Lower lobe of right lung (tissue), 2 donors: ENCODE data around the gene TCEA3. TPM values are rescaled to one million over a fixed set of nuclear protein-coding genes. Genes with fewer than 3 reads are reported as not detected.
"Not testable (repeated sequence)": the region's sequence is repeated elsewhere in the genome, so short reads cannot be mapped to it uniquely, and the experiment has no call there.

Experiments
- ATAC-seq, 2 donors: fragments of 200-7000 bp; cut with Tn5 transposase; one replicate each; pipeline ENCODE4 v1.9.1; 2020 to 2022; ENCODE audit warnings: mild to moderate bottlenecking in 2 of 2, moderate library complexity in 2 of 2
- DNase-seq: peaks from one replicate; pipeline ENCODE4 v3.0.0-alpha.2; 2020
- H3K27ac ChIP-seq: fragments of 200-600 bp; one replicate; pipeline ENCODE4 v1.8.0; 2022
- H3K27me3 ChIP-seq: fragments of 200-600 bp; one replicate; pipeline ENCODE4 v1.8.0; 2022; ENCODE audit warnings: low read depth
- H3K36me3 ChIP-seq: fragments of 200-600 bp; one replicate; pipeline ENCODE4 v1.8.0; 2022; ENCODE audit warnings: mild to moderate bottlenecking
- H3K4me1 ChIP-seq: fragments of 200-600 bp; one replicate; pipeline ENCODE4 v1.8.0; 2022
- H3K4me3 ChIP-seq: fragments of 200-600 bp; one replicate; pipeline ENCODE4 v1.8.0; 2022; ENCODE audit warnings: mild to moderate bottlenecking
- H3K9me3 ChIP-seq: fragments of 200-600 bp; one replicate; pipeline ENCODE4 v1.8.0; 2022
- CTCF ChIP-seq: fragments of 200-600 bp; IDR thresholded peaks from one replicate; pipeline ENCODE4 v1.8.0; 2022; ENCODE audit warnings: antibody characterized with exemption, mild to moderate bottlenecking
- intact Hi-C: fragments of 100-400 bp; cut with DNase I; formaldehyde crosslinking; loops from one replicate; pipeline ENCODE4 v1.11.0; 2022
- total RNA-seq: library from RNA; stranded (reverse); fragmentation: NEBNext Ultra II Directional; extraction: Animal tissue kit (Norgen Biotek cat#: 25700); gene quantifications from one replicate; pipeline ENCODE4 v1.2.1, GENCODE V29; 2021
- donor health status: DM: no; HTN: yes; CAD: no; lungs with severe emphysema.

TCEA3 gene
- total RNA-seq, 1 donor from 2014 or later, result 41.9 TPM

DNA sequence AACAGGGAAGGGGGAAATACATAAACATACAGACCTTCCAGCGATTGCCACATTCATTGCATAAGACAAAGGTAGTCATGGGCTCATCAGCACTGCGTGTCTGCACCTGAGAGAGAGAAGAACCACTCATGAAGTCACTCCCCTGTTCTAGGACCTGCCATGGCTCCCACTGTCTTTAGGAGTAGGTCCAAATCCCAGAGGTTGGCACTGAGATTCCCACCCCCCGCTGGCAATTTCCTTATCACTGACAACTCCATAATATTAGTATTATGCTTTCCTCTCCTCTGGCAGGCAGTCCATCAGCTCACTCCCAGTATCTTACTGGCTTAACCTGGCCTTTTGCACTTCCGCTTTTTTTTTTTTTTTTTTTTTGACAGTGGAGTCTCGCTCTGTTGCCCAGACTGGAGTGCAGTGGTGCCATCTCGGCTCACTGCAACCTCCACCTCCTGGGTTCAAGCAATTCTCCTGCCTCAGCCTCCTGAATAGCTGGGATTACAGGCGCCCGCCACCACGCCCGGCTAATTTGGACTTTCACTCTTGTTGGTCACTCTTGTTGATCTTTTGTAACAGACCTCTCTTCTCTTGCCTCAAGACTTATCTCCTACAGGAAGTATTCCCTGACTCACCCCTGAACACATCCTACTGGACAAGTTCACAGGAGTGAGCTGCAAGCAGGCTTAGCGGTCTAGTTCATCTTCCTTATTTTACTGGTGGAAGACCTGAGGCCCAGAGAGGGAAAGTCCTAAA, 40.1 kb downstream of the TCEA3 start:
- no peaks in the 10 kb centered on the region for H3K27me3 ChIP-seq
- ATAC-seq (peak in 1 of 2 donors; percentile 10), DNase-seq (no peak)
- no peak overlapping the region for H3K4me3 ChIP-seq
- H3K36me3 ChIP-seq, result peaks cover 25% of the 10 kb centered on the region
- H3K4me1 ChIP-seq, result peaks cover 17% of the 10 kb centered on the region
- no peak for TF ChIP-seq CTCF
- intact Hi-C loops, result no loop called here
- H3K9me3 ChIP-seq, result no peaks in the 10 kb centered on the region
- peak overlapping the region; percentile 36 for H3K27ac ChIP-seq

DNA sequence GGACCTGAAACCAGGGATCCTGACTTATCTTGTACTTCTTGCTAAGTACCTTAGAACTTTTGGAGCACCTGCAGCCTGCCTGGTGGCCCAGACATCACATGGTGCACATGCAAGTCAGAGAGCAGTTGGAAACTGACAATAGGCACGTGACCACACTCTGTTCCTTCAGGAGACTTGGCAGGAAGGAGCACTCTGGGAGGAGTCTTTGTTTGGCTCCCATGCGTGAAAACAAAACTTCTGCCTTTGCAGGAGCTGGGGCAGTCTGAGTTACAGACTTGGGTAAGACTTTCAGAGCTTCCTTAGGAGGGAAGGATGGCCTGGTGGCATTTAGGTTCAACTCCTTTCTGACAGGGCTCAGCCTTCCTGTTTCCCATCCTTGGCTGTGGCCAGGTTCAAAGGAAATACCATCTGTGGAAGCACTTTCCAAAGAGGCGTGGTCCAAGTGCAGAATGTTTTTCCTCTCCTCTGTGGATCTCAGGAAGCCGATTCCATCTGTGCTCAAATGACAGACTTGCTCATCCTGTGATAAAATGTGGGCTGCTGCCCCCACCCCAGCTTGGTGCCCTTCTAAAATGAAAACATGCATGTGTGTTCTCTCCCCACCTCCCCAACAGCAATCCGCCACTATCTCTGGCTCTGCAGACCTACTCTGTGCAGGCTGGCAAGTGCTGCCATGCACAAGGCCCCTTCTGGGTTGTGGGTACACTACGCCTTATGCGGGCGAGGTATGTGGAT, 40.8 kb downstream of the TCEA3 start:
- peaks cover 25% of the 10 kb centered on the region for H3K36me3 ChIP-seq
- H3K27ac ChIP-seq, result peak overlapping the region; percentile 6
- H3K4me1 ChIP-seq, result peaks cover 23% of the 10 kb centered on the region
- DNase-seq (no peak), ATAC-seq (peak in 1 of 2 donors; percentile 11)
- H3K9me3 ChIP-seq, result no peaks in the 10 kb centered on the region
- no peak overlapping the region for H3K4me3 ChIP-seq
- TF ChIP-seq CTCF, result no peak
- intact Hi-C loops, result no loop called here
- H3K27me3 ChIP-seq, result no peaks in the 10 kb centered on the region

DNA sequence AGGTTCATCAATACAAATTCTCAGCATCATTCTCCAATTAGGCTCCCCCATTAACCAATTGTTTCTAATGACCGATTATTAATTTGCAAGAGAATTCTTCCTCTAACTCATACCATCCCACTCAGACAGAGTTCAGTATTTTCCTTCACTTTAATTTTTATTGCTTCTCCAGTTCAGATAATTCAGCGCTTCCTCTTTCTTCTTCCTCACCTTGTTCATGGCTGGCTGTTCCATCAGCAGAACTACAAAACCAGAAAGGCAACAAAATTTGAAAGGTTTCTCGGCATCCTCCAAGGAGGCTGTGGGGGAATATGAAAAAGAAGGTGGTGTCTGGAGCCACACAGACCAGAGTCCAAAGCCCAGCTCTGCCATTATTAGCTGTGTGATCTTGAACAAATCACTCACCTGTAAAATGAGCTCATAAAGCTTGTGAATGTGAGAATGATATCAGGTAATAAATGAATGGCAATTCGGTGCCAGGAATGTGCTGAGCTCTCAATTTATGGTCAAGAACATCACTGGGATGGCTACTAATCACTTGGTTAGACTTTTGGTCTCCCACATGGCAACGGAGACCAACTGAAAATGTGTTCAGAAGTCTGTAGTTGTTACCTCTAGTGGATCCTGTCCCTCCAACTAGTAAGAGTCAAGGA, 43.2 kb downstream of the TCEA3 start:
- Histone ChIP-seq H3K36me3 (peaks cover 25% of the 10 kb centered on the region), H3K9me3 (no peaks in the 10 kb centered on the region), H3K27me3 (no peaks in the 10 kb centered on the region), H3K4me3 (no peak overlapping the region), H3K27ac (no peak overlapping the region), H3K4me1 (peaks cover 42% of the 10 kb centered on the region)
- intact Hi-C loops, result no loop called here
- ATAC-seq, result no peak
- no peak for TF ChIP-seq CTCF
- DNase-seq, result no peak

DNA sequence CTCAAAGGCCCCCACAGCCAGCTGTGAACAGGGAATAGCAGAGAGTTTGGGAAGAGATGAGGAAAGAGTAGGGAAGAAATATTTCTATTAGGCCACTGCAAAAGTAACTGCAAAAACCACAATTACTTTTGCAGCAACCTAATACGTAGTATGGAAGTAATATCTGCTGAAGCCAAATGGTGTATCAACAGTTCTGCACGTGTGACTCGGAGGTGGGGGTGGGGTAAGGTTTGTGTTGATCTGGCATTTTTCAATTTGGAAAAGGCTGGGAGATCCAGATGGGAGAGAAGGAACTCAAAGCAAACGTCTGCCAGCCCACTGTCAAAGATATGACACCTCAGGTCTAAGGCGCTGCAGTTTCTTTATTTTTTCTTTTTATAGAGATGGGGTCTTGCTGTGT, 43.8 kb downstream of the TCEA3 start:
- H3K9me3 ChIP-seq, result no peaks in the 10 kb centered on the region
- intact Hi-C loops, result no loop called here
- peaks cover 42% of the 10 kb centered on the region for H3K4me1 ChIP-seq
- ATAC-seq, result no peak
- no peak overlapping the region for H3K4me3 ChIP-seq
- no peak for DNase-seq
- no peaks in the 10 kb centered on the region for H3K27me3 ChIP-seq
- H3K27ac ChIP-seq, result no peak overlapping the region
- peaks cover 24% of the 10 kb centered on the region for H3K36me3 ChIP-seq
- no peak for TF ChIP-seq CTCF

DNA sequence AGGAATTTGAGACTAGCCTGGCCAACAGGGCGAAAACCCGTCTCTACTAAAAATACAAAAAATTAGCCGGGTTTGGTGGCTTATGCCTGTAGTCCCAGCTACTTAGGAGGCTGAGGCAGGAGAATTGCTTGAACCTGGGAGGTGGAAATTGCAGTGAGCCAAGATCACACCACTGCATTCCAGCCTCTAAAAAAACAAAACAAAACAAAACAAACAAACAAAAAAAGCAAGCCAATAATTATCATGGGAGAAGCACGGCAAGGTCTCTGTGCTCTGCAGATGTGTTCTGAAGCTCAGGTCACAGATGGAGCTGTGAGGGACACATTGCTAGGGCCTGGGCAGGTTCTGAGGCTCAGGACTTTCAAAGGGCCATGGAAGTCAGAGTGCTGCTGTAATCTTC, 44.3 kb downstream of the TCEA3 start:
- Histone ChIP-seq H3K4me1 (peaks cover 39% of the 10 kb centered on the region), H3K36me3 (peaks cover 19% of the 10 kb centered on the region)
- H3K9me3 ChIP-seq, intact Hi-C loops, ATAC-seq, H3K4me3 ChIP-seq, DNase-seq, H3K27me3 ChIP-seq, H3K27ac ChIP-seq: not testable (repeated sequence)
